Sigmoid colon (tissue), 7 donors: Measurements from ENCODE around the gene F10. TPM values are rescaled to one million over a fixed set of nuclear protein-coding genes. Genes with fewer than 3 reads are reported as not detected.
A peak's percentile ranks its signal among the peaks of the same experiment; 100 is the strongest.

Source experiments
- DNase-seq: peaks from one replicate; pipeline ENCODE4 v3.0.0-alpha.2; 2019
- H3K27ac ChIP-seq, 4 donors: fragments of 200-600 bp; sonication (generic); one replicate each; pipeline ENCODE4 v1.5.1; 2016 to 2019; ENCODE audit warnings: mild to moderate bottlenecking in 1 of 4
- H3K27me3 ChIP-seq, 3 donors: fragments of 200-600 bp; sonication (generic); one replicate each; pipeline ENCODE4 v1.5.1; 2019; ENCODE audit warnings: mild to moderate bottlenecking in 1 of 3
- H3K36me3 ChIP-seq, 4 donors: fragments of 200-600 bp; sonication (generic); one replicate each; pipeline ENCODE4 v1.5.1; 2016 to 2019
- H3K4me1 ChIP-seq, 4 donors: fragments of 200-600 bp; sonication (generic); one replicate each; pipeline ENCODE4 v1.5.1; 2017 to 2019
- H3K4me3 ChIP-seq, 4 donors: fragments of 200-600 bp; sonication (generic); one replicate each; pipeline ENCODE4 v1.5.1; 2017 to 2019; ENCODE audit warnings: mild to moderate bottlenecking in 2 of 4, moderate library complexity in 1 of 4
- H3K9me3 ChIP-seq, 4 donors: fragments of 200-600 bp in 3 of 4; sonication (generic) in 3 of 4; one replicate each; pipeline versions ENCODE4 v1.5.1 to v1.6.1; 2013 to 2019
- EP300 ChIP-seq, 4 donors: sonication (generic); formaldehyde crosslinking; IDR thresholded peaks; one replicate each; pipeline ENCODE4 v1.6.1; 2017; ENCODE audit warnings: antibody characterized with exemption in 4 of 4
- POLR2A ChIP-seq, 2 donors: fragments of 450-650 bp; IDR thresholded peaks; one replicate each; pipeline ENCODE4 v1.6.1; 2016; ENCODE audit warnings: antibody characterized with exemption in 2 of 2, mild to moderate bottlenecking in 2 of 2, moderate library complexity in 2 of 2
- POLR2AphosphoS5 ChIP-seq, 4 donors: sonication (generic); formaldehyde crosslinking; IDR thresholded peaks; one replicate each; pipeline ENCODE4 v1.6.1; 2017; ENCODE audit warnings: antibody characterized with exemption in 4 of 4
- WGBS, 2 donors: extraction: QIAGEN DNeasy Blood & Tissue Kit; methylation state at CpG; one replicate each; pipeline ENCODE4 v1.1.7; 2013; 5-methylcytosine and 5-hydroxymethylcytosine counted together
- intact Hi-C: fragments of 100-400 bp; cut with DNase I; formaldehyde crosslinking; loops from one replicate; pipeline ENCODE4 v1.15.1; 2023
- polyA plus RNA-seq, 3 donors: library from polyadenylated mRNA; stranded (reverse); fragments of 200-250 nt; gene quantifications; one replicate each; pipeline ENCODE4 v1.2.3, GENCODE V29; 2013
- total RNA-seq, 4 donors: library from RNA; depleted of rRNA; stranded (reverse); fragments of >200 nt; gene quantifications; one replicate each; pipeline ENCODE4 v1.1.0, GENCODE V29; 2016
- TF ChIP-seq, protein P1 (sequence below), 4 experiments: fragments of 450-650 bp in 3 of 4; fragments of 200-600 bp in 1 of 4; IDR thresholded peaks; one replicate each; pipeline ENCODE4 v1.5.1; 2016 to 2019; ENCODE audit warnings: antibody characterized with exemption in 4 of 4, mild to moderate bottlenecking in 3 of 4, moderate library complexity in 2 of 4
- donor health status: healthy with polysubstance abuse.
- donor health status: Bipolar disorder and iron deficiency.
- donor health status: healthy.

F10 gene
- total and polyA plus RNA-seq, 7 donors = 2.4 to 10.0 (median 4.9) TPM; not detected in 1

DNA sequence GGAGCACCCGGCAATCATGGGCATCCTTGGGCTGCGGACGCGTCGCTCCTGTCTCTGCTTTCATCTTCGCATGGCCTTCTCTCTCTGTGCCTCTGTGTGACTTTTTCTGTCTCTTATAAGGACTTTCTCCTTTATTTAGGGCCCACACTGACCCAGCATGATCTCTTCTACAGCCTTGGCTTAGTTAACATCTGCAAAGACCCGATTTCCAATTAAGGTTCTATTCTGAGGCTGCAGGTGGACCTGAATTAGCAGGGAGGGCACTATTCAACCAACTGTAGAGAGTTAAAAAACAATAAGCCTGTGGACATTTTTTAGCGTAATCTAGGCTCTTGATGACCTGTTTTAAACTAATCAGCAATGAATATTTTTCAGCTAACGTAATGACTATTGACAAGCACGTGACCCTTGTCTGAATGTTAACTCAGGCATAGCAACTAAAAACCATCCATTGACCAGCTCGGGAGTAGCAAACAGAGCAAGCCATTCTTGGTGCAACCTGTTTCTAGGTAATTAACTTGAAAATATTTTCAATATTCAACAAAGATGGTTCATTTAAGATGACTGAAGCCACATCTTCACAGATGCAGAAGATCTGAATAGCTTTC lies 15.2 kb downstream of the F10 start:
- no peak overlapping the region for H3K27ac ChIP-seq
- H3K4me1 ChIP-seq = no peaks in the 10 kb centered on the region
- H3K27me3 ChIP-seq = no peaks in the 10 kb centered on the region
- DNase-seq = no peak
- TF ChIP-seq POLR2AphosphoS5 (IDR thresholded peaks at IDR 0.05) = no peak
- TF ChIP-seq, protein P1, sequence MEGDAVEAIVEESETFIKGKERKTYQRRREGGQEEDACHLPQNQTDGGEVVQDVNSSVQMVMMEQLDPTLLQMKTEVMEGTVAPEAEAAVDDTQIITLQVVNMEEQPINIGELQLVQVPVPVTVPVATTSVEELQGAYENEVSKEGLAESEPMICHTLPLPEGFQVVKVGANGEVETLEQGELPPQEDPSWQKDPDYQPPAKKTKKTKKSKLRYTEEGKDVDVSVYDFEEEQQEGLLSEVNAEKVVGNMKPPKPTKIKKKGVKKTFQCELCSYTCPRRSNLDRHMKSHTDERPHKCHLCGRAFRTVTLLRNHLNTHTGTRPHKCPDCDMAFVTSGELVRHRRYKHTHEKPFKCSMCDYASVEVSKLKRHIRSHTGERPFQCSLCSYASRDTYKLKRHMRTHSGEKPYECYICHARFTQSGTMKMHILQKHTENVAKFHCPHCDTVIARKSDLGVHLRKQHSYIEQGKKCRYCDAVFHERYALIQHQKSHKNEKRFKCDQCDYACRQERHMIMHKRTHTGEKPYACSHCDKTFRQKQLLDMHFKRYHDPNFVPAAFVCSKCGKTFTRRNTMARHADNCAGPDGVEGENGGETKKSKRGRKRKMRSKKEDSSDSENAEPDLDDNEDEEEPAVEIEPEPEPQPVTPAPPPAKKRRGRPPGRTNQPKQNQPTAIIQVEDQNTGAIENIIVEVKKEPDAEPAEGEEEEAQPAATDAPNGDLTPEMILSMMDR (IDR thresholded peaks at IDR 0.05) = no peak
- no peak for TF ChIP-seq EP300 (IDR thresholded peaks at IDR 0.05)
- no peak for TF ChIP-seq POLR2A (IDR thresholded peaks at IDR 0.05)
- H3K4me3 ChIP-seq = no peak overlapping the region
- no peaks in the 10 kb centered on the region for H3K36me3 ChIP-seq
- WGBS, 2 donors = 89 to 90% methylated on average over 11 of the region's 11 CpGs
- no peaks in the 10 kb centered on the region for H3K9me3 ChIP-seq
- intact Hi-C loops = no loop called here

DNA sequence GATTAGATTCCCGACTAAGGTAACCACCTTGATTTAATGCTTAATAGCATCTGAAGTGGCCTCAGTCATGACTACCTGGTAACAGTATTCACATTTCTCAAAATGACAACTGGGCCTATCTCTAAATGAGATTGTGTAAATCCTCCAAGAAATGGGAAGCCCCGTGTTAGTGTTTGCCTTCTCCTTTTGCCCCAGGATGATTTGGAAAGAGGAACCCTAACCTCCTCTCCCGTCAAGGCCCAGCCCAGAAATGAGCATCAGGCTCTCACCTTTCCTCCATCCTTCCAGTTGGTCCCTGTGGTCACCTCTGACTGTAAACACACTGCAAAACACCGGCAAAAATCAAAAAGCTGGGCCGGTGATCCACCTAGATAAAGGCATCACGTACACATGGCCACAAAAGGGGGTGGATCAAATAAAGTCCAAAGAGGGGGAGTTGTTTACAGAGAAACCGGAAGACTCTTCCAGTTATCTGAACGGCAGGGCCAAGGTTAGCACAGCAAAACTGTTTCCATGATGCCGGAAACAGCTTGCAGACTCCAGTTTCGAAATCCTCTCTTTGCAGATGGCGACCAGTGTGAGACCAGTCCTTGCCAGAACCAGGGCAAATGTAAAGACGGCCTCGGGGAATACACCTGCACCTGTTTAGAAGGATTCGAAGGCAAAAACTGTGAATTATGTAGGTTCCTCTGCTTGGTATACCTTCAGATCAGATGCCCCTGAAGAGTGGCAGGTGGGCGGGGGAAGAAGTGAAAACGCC lies 16.4 kb downstream of the F10 start:
- intact Hi-C loops = no loop called here
- TF ChIP-seq POLR2AphosphoS5 (IDR thresholded peaks at IDR 0.05) (no peak), EP300 (IDR thresholded peaks at IDR 0.05) (no peak), POLR2A (IDR thresholded peaks at IDR 0.05) (no peak)
- TF ChIP-seq, protein P1 (IDR thresholded peaks at IDR 0.05) = no peak
- H3K27ac ChIP-seq = no peak overlapping the region
- no peaks in the 10 kb centered on the region for H3K27me3 ChIP-seq
- no peak overlapping the region for H3K4me3 ChIP-seq
- no peaks in the 10 kb centered on the region for H3K9me3 ChIP-seq
- DNase-seq = no peak
- H3K36me3 ChIP-seq = no peaks in the 10 kb centered on the region
- H3K4me1 ChIP-seq = no peaks in the 10 kb centered on the region
- WGBS, 2 donors = 83 to 84% methylated on average over 16 of the region's 16 CpGs

DNA sequence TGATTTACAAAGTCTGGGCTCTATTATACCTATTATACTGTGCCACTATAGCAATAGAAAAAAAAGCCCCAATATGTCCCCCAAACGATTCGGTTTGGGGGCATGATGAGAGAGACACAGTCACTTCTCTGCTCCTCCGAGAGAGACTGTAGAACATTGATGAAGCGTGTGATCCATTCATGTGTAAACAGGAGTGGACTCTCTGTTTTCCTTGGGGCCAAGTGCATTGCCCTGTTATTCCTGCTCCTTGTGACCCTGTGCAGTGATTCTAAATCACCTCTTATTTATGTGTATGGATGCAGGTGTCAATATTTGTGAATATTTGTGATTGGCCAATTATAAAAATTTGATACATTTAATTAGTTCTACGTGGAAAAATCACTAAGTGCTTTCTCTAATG lies 17.0 kb downstream of the F10 start:
- intact Hi-C loops = no loop called here
- DNase-seq = no peak
- no peaks in the 10 kb centered on the region for H3K9me3 ChIP-seq
- no peaks in the 10 kb centered on the region for H3K27me3 ChIP-seq
- TF ChIP-seq, protein P1 (IDR thresholded peaks at IDR 0.05) = no peak
- TF ChIP-seq EP300 (IDR thresholded peaks at IDR 0.05) = no peak
- TF ChIP-seq POLR2AphosphoS5 (IDR thresholded peaks at IDR 0.05) = no peak
- no peak for TF ChIP-seq POLR2A (IDR thresholded peaks at IDR 0.05)
- H3K4me1 ChIP-seq = no peaks in the 10 kb centered on the region
- H3K4me3 ChIP-seq = no peak overlapping the region
- H3K27ac ChIP-seq = no peak overlapping the region
- H3K36me3 ChIP-seq = no peaks in the 10 kb centered on the region
- 79 to 88% methylated on average over 5 of the region's 5 CpGs for WGBS, 2 donors

DNA sequence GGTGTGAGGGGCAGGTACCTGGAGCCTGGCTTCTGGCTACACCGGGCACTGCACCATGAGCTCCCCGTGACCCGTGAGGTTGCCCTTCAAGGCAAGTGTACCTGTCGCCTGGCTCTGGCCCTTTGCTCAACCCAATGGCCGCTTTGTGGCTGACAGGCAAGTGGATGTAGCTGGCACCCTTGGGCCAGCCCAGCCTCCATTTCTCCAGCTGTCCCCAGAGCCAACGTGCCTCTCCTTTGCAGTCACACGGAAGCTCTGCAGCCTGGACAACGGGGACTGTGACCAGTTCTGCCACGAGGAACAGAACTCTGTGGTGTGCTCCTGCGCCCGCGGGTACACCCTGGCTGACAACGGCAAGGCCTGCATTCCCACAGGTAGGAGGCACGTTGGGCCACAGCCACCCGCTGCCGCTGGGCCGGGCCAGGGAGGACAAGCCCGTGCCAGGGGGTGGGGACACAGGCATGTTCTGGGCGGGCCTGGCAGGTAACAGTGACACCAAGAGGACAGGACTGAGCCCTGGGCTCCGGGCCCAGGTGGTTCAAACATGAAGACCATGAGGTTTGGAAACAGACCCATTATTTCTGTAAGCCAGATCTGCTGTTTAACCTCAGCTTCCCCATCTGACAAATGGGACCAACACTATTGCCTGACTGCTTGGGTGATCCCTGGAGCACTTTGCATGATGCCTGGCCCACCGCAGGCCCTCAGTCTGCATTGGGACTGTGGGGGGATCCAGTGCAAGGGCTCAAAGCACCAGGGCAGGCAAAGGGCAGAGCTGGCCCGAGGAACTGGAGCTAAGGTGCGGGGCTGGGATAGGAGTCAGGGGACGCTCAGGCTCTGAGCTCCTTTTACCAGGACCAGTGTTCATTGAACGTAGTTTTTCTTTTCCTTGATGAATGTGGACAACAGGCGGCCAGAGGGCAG lies 18.3 kb downstream of the F10 start:
- no peaks in the 10 kb centered on the region for H3K36me3 ChIP-seq
- no peak overlapping the region for H3K4me3 ChIP-seq
- no peaks in the 10 kb centered on the region for H3K27me3 ChIP-seq
- no peak overlapping the region for H3K27ac ChIP-seq
- TF ChIP-seq EP300 (IDR thresholded peaks at IDR 0.05) (no peak), POLR2AphosphoS5 (IDR thresholded peaks at IDR 0.05) (no peak), POLR2A (IDR thresholded peaks at IDR 0.05) (no peak)
- TF ChIP-seq, protein P1 (IDR thresholded peaks at IDR 0.05) = no peak
- H3K4me1 ChIP-seq = no peaks in the 10 kb centered on the region
- DNase-seq = peak; percentile 53
- WGBS, 2 donors = 90 to 93% methylated on average over 26 of the region's 26 CpGs
- intact Hi-C loops = no loop called here
- H3K9me3 ChIP-seq = no peaks in the 10 kb centered on the region
